SIG-M5 (cell line): Measurements from ENCODE around the gene REG3G.
"Not testable (repeated sequence)": the region's sequence is repeated elsewhere in the genome, so short reads cannot be mapped to it uniquely, and the experiment has no call there.

Source experiments
- DNase-seq: peaks from one replicate; lab custom pipeline; 2025; lab: John Stamatoyannopoulos, UW

Gene REG3G

GRCh38 chr2:79016342-79016741, 9.2 kb upstream of the REG3G start:
- no peak for DNase-seq

- no peak for DNase-seq
Measured at GRCh38 chr2:79026061-79026460, 559 bp downstream of the REG3G start.

- DNase-seq = no peak
Measured at GRCh38 chr2:79039944-79040343, 14.4 kb downstream of the REG3G start.

GRCh38 chr2:79041032-79041448, 15.5 kb downstream of the REG3G start:
- DNase-seq = no peak

GRCh38 chr2:79053486-79053885, 28.0 kb downstream of the REG3G start:
- not testable (repeated sequence) for DNase-seq

DNA sequence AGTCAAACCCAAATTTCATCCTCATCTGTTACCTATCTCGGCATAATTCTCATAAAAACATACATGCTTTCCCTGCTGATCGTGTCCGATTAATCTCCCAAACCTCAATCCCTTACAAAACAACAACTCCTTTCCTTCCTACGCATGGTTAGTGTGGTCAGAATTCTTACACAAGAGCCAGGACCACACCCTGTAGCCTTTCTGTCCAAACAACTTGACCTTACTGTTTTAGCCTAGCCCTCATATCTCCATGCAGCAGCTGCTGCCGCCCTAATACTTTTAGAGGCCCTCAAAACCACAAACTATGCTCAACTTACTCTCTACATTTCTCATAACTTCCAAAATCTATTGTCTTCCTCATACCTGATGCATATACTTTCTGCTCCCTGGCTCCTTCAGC, 29.3 kb downstream of the REG3G start:
- DNase-seq = not testable (repeated sequence)

- no peak for DNase-seq
Measured at GRCh38 chr2:79065201-79065600, 39.7 kb downstream of the REG3G start.

GRCh38 chr2:79071078-79071477, 45.6 kb downstream of the REG3G start:
- no peak for DNase-seq
